ENCODE data around the gene HOMER3.

- TF ChIP-seq, protein P1, sequence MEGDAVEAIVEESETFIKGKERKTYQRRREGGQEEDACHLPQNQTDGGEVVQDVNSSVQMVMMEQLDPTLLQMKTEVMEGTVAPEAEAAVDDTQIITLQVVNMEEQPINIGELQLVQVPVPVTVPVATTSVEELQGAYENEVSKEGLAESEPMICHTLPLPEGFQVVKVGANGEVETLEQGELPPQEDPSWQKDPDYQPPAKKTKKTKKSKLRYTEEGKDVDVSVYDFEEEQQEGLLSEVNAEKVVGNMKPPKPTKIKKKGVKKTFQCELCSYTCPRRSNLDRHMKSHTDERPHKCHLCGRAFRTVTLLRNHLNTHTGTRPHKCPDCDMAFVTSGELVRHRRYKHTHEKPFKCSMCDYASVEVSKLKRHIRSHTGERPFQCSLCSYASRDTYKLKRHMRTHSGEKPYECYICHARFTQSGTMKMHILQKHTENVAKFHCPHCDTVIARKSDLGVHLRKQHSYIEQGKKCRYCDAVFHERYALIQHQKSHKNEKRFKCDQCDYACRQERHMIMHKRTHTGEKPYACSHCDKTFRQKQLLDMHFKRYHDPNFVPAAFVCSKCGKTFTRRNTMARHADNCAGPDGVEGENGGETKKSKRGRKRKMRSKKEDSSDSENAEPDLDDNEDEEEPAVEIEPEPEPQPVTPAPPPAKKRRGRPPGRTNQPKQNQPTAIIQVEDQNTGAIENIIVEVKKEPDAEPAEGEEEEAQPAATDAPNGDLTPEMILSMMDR (IDR thresholded peaks at IDR 0.05; ENCODE audit: poor library complexity) = no peak
- TF ChIP-seq EZH2phosphoT487 (IDR thresholded peaks at IDR 0.05; ENCODE audit: low read depth, severe bottlenecking, unreplicated experiment) = no peak
Measured at GRCh38 chr19:18989316-18989715, 48.3 kb upstream of the HOMER3 start.

All from hepatocyte (in vitro differentiated cells).